ENCODE measurements around the gene TOR3A.

- TF ChIP-seq REST (IDR thresholded peaks at IDR 0.05; ENCODE audit: insufficient read depth in 1 of 2, low read depth in 2 of 2, low read length in 2 of 2): no peak
- TF ChIP-seq POLR2AphosphoS5 (IDR thresholded peaks at IDR 0.05; ENCODE audit: low read depth, low read length): no peak
- TF ChIP-seq TAF1 (IDR thresholded peaks at IDR 0.05; ENCODE audit: borderline replicate concordance, insufficient read depth, low read length): no peak
Measured at GRCh38 chr1:179115181-179115580, 33.3 kb downstream of the TOR3A start.

All from PFSK-1 (cell line).